Measurements from ENCODE around the gene TXNL4A.

The TXNL4A gene

DNA sequence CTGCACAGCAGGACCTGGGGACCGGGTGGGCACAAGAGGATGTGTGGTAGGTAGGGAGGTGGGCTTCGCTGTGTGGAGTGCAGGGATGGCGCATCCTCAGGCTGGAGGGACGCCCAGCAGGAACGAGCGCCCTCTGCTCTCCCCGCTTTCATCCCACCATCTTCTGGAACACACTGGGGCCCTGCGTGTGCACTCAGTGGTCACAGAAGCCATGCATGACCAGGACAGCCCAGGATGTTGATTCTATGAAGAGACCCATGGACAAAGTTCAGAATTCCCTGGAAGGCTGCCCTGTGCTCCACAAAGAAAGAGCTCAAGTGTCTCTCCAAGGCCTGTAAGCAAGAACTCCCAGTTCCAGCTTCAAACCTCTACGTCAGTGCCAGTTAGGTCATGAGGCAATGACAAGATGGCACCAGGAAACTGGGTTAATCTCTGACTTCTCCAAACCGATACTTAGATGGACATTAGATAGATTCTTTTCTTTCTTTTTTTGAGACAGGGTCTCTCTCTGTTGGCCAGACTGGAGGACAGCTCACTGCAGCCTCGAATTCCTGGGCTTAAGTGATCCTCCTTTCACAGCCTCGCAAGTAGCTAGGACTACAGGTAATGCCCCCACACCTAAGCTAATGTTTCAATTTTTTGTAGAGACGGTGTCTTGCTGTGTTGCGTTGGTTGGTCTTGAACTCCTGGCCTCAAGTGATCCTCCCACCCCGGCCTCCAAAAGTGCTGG lies 40.3 kb downstream of the TXNL4A start:
- DNase-seq, result no peak

- no peak for DNase-seq
These were observed 41.2 kb downstream of the TXNL4A start for GRCh38 chr18:79947054-79947755.

GRCh38 chr18:79945118-79946042 lies 43.0 kb downstream of the TXNL4A start:
- peak; percentile 33 for DNase-seq

GRCh38 chr18:79944746-79945117 lies 43.6 kb downstream of the TXNL4A start:
- DNase-seq, result no peak

GRCh38 chr18:79944126-79944731 lies 44.1 kb downstream of the TXNL4A start:
- no peak for DNase-seq

GRCh38 chr18:79943608-79944125 lies 44.7 kb downstream of the TXNL4A start:
- no peak for DNase-seq

- no peak for DNase-seq
These were observed 45.4 kb downstream of the TXNL4A start for GRCh38 chr18:79942786-79943607.

GRCh38 chr18:79942211-79942610 lies 46.2 kb downstream of the TXNL4A start:
- no peak for DNase-seq

DNA sequence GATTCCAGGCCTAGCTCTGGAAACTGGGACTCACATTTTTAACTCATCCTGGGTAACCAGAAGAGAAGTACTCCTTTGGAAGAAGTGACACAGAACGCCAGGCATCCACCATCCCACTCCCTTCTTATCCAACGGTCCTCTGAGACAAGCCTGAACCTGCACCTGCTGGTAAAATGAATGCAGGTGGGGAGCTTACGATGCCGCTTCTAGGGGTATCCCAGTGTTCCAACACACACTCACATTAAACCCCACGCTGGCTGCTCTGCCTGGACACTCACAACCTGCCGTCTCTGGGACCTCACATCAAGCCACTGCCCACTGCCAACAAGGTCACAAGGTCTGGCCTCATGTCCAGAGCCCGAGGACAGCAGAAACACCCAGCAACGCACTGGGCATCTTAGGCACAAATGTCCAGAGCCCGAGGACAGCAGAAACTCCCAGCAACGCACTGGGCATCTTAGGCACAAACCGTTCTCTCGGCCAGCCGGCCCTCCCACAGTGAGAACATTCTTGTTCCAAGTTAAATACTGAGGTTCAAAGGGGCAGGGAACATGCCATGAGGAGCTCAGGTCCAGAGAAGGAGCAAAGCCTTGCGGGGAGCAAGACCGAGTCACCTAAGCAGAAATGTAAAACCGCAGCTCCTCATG lies 46.8 kb downstream of the TXNL4A start:
- no peak for DNase-seq

- DNase-seq, result no peak
These were observed 47.4 kb downstream of the TXNL4A start for GRCh38 chr18:79940814-79941472.

DNA sequence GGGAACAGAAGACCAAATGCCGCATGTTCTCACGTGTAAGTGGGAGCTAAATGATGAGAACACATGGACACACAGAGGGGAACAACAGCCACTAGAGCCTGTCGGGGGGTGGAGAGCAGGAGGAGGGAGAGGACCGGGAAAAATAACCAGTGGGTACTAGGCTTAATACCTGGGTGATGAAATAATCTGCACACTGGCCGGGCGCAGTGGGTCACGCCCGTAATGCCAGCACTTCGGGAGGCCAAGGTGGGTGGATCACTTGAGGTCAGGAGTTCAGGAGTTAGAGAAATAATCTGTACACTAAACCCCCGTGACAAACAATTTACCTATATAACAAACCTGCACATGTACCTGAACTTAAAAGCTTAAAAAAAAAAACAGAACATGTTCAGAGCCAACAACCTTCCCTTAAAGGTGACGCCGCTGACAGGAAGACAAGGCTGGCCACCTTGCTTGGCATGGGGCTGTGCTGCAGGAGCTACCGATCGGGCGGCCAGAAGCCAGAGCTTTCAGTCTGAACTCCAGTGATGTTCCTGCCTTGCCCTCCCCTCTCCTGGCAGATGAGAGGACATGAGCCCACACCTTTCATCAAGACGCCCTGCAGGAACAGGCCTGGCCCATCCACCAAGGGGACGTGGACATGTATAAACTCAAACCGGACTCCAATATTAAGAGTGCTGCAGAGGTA lies 48.1 kb downstream of the TXNL4A start:
- no peak for DNase-seq

GRCh38 chr18:79939096-79939495 lies 49.3 kb downstream of the TXNL4A start:
- no peak for DNase-seq

GRCh38 chr18:79938196-79938595 lies 50.2 kb downstream of the TXNL4A start:
- DNase-seq, result no peak

DNA sequence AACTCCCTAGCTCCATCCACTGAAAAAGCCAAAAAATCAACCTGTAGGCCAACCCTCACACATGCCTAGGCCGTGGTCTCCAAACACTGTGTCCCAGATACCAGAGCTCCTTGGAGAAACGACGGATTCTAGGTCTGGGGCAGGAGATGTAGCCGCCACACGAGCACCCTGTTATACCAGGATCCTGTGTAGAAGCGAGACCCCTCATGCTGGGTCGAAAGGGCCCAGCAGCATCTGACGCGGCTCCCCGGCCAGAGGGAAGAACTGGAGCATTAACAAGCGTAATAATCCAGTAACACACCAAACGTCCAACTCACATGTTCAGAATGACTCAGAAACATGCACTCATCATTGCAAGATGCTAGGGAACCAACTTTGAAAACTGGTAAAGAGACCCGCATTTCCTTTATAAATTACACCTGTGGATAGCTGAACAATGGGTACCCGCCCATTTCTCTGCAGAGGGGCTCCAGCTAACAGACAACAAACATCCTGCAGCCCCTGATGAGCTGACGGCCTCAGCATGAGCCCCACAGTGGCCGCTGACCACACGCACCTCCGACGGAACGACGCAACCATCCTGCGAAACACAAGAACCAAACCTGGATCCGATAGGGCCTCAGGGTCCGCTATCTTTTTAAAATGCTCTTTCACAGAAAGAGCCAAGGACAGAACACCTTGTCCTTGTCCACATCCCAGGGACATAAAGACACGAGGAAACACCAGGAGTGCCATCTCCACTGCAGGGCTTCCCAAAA lies 51.1 kb downstream of the TXNL4A start:
- DNase-seq, result no peak

DNA sequence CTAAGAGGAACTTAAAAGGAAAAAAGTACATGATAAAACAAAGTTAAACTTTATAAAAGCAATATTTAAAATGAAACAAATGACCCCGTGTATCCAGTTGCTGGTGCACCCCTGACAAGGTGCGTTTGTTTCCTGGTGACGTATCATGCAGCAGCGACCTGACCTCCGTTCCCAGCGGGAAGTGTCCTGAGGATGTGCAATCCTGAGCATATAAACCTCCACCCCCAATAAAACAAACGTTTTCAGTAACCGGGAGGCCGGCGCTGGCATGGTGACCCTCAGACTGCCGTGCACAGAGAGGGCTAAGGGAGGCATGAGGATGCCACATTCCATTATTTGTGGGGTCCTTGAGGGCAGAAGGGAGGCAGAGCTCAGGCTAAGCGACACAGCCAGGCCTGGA lies 51.7 kb downstream of the TXNL4A start:
- DNase-seq, result no peak

DNA sequence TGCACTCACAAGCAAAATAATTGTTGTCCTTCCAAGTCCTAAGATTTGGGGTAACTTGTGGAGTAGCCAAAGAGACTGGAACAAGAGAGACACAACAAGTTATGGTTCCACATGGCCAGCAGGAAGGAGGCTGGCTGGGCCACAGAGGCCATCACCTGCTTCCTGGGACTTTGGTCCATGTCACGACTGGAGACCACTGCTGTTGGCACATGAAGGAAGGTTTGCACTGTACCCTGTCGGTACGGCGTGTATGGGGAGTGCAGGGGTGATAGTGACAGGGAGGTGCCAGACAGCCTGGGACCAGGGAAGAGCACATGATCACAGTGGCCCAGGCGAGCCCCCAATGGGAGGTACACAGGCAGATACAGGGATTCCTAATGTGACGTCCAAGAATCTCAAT lies 52.4 kb downstream of the TXNL4A start:
- no peak for DNase-seq

- no peak for DNase-seq
These were observed 52.9 kb downstream of the TXNL4A start for GRCh38 chr18:79935499-79935898.

- no peak for DNase-seq
These were observed 53.3 kb downstream of the TXNL4A start for GRCh38 chr18:79935098-79935480.

- no peak for DNase-seq
These were observed 53.9 kb downstream of the TXNL4A start for GRCh38 chr18:79934311-79935097.
